C4-2B (cell line): ENCODE results near the gene ABCB7.

Source experiments
- ZFX ChIP-seq: fragments of 450-650 bp; IDR thresholded peaks from 2 replicates; pipeline ENCODE4 v1.6.1; 2017
- TF ChIP-seq, protein P1 (sequence below): fragments of 450-650 bp; conservative IDR thresholded peaks from 2 replicates; pipeline ENCODE4 v1.5.1; 2017; ENCODE audit warnings: mild to moderate bottlenecking

DNA sequence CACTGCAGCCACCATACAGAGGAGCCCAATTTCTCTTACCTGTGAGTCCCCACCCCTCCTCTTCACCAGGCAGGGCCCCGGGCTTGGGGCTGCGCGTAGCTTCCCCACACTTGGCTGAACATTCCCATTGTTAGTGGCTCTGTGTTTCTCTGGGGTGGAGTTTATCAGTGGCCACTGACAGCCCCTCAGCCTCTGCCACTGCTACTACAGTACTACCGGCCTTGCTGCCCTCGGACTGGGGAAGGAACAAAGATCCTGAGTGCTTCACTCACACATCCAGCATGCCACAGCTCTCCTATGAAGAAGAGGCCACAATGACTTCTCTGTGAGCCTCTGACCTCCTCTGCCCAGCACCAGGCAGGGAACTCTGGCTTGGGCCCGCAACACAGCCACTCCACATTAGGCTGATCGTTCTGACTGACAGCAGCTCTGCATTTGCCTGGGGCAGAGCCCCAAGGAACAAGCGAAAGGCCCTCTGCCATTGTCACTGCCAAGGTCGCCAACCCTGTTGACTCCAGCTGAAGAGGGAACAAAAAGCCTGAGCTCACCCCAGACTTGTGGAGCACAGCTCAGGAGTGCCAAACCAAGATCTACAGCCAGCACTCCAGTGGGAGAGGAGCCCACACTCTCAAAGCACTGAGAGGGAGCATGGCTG, 24.0 kb downstream of the ABCB7 start:
- TF ChIP-seq, protein P1, sequence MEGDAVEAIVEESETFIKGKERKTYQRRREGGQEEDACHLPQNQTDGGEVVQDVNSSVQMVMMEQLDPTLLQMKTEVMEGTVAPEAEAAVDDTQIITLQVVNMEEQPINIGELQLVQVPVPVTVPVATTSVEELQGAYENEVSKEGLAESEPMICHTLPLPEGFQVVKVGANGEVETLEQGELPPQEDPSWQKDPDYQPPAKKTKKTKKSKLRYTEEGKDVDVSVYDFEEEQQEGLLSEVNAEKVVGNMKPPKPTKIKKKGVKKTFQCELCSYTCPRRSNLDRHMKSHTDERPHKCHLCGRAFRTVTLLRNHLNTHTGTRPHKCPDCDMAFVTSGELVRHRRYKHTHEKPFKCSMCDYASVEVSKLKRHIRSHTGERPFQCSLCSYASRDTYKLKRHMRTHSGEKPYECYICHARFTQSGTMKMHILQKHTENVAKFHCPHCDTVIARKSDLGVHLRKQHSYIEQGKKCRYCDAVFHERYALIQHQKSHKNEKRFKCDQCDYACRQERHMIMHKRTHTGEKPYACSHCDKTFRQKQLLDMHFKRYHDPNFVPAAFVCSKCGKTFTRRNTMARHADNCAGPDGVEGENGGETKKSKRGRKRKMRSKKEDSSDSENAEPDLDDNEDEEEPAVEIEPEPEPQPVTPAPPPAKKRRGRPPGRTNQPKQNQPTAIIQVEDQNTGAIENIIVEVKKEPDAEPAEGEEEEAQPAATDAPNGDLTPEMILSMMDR: no peak
- TF ChIP-seq ZFX: no peak
